Activated CD8-positive, alpha-beta memory T cell treated with anti-CD3 and anti-CD28 coated beads, Interleukin-2, amount 50 U/mL, for 4 hours (primary cell): Measurements from ENCODE around the gene RNF2.
"Not testable (repeated sequence)": the region's sequence is repeated elsewhere in the genome, so short reads cannot be mapped to it uniquely, and the experiment has no call there.

Experiments used
- DNase-seq: peaks from one replicate; pipeline ENCODE4 v3.0.0-alpha.2; 2020

The RNF2 gene

GRCh38 chr1:185044981-185045813 lies at the start of gene RNF2:
RNF2 (plus strand) TSS chr1:185045558; CDS start chr1:185087554, 41,996 bp downstream.
- DNase-seq = peak; percentile 85

GRCh38 chr1:184999974-185000373 lies 45.4 kb upstream of the RNF2 start:
- not testable (repeated sequence) for DNase-seq

DNA sequence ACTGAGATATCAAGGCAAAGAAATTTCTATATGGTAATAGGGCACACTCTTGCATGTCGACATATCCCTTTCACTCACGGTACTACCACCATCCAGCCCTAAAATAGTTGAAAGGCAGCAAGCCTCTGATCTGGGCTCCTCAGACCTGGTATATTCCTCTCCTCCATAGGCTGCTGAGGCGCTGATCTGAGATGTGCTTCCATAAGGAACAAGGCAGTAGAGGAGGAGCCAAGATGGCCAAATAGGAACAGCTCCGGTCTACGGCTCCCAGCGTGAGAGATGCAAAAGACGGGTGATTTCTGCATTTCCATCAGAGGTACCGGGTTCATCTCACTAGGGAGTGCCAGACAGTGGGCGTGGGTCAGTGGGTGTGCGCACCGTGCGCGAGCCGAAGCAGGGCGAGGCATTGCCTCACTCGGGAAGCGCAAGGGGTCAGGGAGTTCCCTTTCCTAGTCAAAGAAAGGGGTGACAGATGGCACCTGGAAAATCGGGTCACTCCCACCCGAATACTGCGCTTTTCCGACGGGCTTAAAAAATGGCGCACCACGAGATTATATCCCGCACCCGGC lies 44.0 kb upstream of the RNF2 start:
- not testable (repeated sequence) for DNase-seq

DNA sequence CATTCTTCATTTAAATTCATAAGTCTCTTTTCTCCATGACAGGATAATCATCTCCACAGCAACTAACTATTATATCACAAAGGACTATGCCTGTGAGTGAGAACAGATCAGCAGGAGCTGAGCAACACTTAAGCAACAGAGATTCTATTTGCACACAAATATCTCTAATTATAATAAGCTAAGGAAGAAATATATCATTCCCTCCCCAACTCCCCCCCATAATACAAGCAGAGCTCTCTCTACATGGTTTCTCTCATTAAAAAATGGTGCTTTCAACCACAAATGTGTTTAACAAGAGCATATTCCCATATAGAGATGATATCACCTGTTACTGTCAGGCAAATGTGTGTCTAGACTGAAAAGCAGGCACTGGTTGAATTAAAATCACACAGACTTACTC lies 36.5 kb upstream of the RNF2 start:
- no peak for DNase-seq

DNA sequence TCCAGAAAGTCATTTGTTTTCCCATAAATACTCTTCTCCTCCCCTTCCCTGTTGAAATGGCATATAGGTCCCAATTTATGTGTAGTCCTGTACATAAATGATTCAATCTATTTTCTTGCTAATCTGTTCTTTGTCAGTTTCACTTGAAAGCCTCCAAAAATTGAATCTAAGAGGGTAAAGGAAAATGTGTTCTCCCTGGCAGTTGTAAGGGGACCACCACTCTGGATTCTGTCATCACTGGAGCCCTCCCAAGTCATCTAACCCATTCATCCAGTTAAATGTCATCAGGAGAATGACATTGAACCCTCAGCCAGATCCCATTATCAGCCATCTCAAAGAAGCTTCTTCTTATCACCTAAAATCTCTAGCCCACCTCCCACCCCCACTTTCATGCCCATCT lies 35.0 kb upstream of the RNF2 start:
- DNase-seq = no peak

DNA sequence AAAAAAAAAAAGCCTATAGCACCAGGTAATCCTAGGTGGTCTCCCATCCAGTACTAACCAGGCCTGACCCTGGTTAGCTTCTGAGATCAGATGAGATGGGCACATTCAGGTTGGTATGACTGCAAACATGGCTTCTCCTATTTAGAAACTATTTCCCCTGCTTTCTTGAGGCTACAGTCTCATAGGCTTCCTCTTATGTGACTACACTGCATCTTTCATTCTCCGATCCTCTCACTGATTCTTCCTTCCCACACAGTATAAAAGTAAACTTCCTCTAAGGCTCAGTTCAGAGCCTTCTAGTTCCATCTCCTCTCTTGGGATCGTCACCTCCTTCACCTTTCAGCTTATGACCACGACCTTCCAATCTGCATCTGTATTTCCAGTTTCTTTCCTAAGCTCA lies 30.4 kb upstream of the RNF2 start:
- no peak for DNase-seq

DNA sequence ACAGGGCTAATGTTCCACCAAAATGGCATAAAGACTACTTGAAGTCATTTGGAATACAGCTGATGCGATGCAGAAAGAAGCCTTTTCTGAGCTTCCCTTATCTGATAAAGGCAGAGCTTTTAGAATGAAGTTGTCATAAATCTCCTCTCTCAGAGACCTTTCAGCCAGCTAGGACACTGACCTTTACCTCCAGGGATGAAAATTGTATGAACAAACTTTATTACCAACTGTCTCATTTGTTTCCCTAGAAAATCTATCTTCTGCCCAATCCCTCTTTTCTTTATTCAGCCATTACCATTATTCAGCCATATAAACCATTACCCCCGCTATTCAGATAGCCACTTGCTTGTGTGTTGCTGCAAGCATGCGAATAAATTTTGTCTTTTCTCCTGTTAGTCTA lies 29.7 kb upstream of the RNF2 start:
- DNase-seq = no peak

GRCh38 chr1:185016880-185017279 lies 28.5 kb upstream of the RNF2 start:
- DNase-seq = no peak

- no peak for DNase-seq
Observed at GRCh38 chr1:185017338-185017737, 28.0 kb upstream of the RNF2 start.

GRCh38 chr1:185017966-185018365 lies 27.4 kb upstream of the RNF2 start:
- no peak for DNase-seq

GRCh38 chr1:185027252-185027882 lies 18.0 kb upstream of the RNF2 start:
- DNase-seq = no peak

- DNase-seq = no peak
Observed at GRCh38 chr1:185033686-185034085, 11.7 kb upstream of the RNF2 start.

GRCh38 chr1:185035258-185035657 lies 10.1 kb upstream of the RNF2 start:
- no peak for DNase-seq

DNA sequence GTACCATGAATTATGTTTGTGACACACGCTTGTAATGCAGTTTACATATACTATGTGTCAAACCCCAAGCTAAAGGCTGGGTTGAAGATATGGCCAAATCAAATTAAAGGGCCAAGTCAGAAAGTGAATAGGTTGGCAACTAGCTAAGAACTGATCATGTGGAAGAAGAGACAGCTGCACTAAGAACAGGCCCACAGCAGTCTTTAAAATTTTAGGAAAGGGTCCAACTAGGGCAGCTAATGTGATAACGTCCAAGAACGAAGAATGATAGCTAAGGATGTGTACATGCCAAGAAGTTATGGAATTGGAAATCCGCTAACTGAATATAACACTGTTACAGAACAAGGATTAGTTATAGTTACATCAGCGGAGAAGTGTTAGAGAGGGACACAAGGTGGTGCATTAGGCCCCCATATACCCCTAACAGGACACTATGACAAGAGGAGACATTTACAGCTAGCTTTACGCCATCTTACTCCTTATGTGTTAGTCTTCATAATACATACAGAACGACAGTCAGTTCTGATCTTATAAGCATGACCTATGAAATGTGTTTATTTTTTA lies 6.5 kb upstream of the RNF2 start:
- no peak for DNase-seq

- no peak for DNase-seq
Observed at GRCh38 chr1:185039726-185040407, 5.5 kb upstream of the RNF2 start.

DNA sequence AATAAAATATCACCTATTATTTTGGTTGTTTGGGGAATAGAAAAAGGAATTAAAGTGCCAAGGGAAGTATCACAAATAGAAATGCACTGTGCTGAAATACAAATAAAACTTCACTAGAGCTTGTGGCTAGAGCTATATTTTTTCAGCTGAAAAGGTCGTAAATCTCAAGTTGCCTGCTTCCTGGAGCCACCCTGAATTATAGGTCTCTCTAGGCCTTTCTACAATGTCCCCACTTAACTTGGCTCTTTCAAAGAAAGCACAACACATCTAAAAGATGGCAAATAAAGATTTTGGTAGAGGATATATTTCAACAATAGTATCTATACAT lies 5.0 kb upstream of the RNF2 start:
- DNase-seq = no peak

GRCh38 chr1:185041742-185042141 lies 3.6 kb upstream of the RNF2 start:
- no peak for DNase-seq

GRCh38 chr1:185042737-185043136 lies 2.6 kb upstream of the RNF2 start:
- DNase-seq = no peak

DNA sequence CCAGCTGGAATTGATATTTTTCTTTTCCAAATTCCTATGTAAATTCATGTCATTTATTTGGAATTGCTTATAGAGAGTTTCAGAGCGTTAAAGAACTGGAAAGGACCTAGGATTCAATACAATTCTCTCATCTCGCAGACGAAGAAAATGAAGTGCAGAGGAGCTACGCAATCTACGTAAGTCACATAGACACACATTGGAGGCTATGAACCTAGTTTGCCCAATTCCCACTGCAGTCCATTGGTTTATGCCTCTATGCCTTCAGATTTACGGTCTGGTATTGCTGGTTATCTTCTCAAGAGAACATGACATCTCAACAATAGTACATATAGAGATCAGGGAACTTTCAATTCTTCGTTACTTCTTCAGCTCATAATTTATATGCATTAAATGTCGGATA lies 971 bp upstream of the RNF2 start:
- no peak for DNase-seq

GRCh38 chr1:185045814-185046492 lies 595 bp downstream of the RNF2 start:
- no peak for DNase-seq

- no peak for DNase-seq
Observed at GRCh38 chr1:185046668-185047067, 1.3 kb downstream of the RNF2 start.

DNA sequence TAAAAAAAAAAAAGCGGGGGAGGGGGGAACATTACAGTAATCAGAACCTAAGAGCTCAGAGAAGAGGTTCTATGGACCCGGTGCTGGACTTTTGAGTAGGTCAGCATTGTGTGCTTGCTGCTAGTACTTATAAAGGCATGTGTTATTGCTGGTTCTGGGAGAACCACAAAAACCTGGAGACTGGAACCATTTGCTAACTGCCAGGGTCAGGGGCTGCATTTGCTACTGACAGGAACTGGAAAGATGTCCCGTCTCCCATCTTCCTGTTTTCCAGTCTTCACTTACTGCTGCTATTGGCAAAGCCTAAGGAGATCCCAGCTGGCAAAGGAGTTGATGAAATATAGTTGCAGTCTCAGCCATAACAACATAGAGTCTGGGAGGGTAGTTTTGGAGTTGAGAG lies 4.3 kb downstream of the RNF2 start:
- DNase-seq = no peak
